GM12873 (cell line): ENCODE results near the gene NDNF.

Source experiments
- TF ChIP-seq, protein P1 (sequence below): IDR thresholded peaks from 2 replicates; pipeline ENCODE4 v1.5.1; 2012; ENCODE audit warnings: low read depth, mild to moderate bottlenecking, moderate library complexity, low read length, control low read depth; ENCODE audit not compliant: insufficient read depth; ENCODE audit errors: missing control alignments

NDNF gene

GRCh38 chr4:121088867-121089266 lies 16.5 kb upstream of the NDNF start:
- TF ChIP-seq, protein P1, sequence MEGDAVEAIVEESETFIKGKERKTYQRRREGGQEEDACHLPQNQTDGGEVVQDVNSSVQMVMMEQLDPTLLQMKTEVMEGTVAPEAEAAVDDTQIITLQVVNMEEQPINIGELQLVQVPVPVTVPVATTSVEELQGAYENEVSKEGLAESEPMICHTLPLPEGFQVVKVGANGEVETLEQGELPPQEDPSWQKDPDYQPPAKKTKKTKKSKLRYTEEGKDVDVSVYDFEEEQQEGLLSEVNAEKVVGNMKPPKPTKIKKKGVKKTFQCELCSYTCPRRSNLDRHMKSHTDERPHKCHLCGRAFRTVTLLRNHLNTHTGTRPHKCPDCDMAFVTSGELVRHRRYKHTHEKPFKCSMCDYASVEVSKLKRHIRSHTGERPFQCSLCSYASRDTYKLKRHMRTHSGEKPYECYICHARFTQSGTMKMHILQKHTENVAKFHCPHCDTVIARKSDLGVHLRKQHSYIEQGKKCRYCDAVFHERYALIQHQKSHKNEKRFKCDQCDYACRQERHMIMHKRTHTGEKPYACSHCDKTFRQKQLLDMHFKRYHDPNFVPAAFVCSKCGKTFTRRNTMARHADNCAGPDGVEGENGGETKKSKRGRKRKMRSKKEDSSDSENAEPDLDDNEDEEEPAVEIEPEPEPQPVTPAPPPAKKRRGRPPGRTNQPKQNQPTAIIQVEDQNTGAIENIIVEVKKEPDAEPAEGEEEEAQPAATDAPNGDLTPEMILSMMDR = no peak

DNA sequence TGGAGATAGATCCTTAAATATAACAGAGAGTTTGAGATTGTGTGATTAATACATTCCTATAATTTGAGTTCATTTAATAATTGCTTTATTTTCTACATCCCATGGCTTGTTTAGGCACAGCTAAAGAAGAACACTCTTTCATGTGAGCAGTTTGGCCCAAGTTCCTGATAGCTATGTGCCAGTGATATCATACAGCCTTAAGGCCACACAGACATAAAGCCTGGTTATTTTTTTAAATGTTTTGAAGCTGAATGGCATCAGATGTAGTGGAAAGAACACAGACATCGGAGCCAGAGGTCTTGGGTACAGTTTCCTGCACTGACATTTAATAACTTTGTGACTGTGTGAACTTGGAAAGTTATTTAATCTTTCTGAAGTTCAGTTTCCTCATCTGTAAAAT lies 7.0 kb upstream of the NDNF start:
- TF ChIP-seq, protein P1 = no peak

DNA sequence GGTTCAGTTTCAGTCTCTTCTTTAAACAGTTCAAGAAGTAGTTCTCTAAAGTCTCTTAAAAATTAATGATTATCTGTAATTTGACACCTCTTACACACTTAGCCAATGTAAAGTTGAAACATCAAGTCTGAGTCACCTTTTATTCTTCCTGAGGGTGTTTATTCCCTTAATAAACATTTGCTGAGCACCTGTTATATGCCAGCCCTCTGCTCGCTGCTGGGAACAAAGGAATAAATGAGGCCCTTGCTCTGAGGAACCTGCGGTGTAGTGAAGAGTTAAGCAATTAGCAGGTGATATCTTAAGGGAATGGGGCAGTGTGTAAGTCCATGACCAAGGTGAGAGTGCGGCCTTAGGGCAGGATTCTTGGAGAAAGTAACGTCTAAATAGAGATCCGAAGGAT lies 5.2 kb upstream of the NDNF start:
- TF ChIP-seq, protein P1 = no peak

GRCh38 chr4:121076416-121076815 lies 4.1 kb upstream of the NDNF start:
- TF ChIP-seq, protein P1 = no peak

DNA sequence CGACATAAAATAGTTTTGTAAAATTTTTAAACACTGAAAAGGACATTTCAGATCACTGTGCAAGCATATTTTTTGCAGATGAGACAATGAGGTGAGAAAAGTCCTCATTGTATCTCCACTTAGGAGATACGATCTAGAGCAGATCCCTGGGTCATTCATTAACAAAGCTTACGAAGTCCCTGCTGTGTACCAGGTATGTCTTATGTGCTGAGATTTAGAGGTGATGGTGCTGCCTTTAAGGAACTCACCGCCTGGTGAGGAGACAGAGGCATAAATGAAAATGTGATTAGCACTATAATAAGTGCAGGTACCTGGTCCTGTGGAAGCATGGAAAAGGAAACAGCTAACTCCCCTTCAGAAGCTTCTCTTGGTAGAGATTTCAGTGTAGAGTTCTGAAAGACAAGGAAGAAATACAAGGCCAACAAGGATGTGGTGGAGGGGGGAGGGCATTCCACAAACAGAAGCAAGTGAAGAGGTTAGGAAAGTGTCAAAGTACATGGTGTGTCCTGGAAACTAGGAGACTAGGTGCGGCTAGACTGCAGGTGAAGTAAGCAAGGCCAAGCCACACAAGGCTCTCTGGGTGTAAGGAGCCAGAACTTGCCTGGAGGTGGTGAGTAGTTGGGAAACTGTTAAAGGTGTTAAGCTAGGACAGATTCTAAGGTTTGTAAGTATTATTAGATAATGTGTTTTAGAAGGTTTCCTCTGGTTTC lies 1.5 kb upstream of the NDNF start:
- TF ChIP-seq, protein P1 = no peak

GRCh38 chr4:121073004-121073435 lies 685 bp upstream of the NDNF start:
- TF ChIP-seq, protein P1 = no peak

DNA sequence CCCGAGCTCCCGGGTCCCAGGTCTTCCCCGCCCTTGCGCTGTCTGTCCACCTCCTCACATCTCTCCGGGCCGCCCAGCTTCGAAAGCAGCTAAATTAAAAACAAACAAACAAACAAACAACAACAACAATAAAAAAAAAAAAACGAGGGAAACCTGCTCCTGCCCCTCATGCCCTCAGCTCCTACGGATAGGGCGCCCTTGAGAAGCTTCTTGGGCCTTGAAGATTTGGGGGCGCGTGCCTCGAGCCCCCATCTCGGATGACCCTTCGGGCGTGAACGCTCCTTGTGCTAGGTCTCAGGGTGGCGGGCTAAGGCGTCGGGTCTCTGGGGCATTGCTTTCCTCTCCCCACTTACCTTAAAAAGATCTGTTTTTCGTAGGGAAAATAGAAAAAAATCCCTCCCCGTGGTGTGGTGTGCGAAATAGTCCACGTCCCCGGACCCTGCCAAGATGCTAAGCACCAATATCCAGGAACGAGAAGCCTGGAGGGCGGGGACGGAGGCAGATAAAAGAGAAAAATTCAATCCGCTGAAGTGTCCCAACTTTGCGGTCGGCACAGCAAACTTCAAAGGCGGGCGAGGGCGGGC lies 603 bp downstream of the NDNF start:
- TF ChIP-seq, protein P1 = no peak
